GM13976 (cell line): ENCODE data around the gene NAGA.

Experiments
- DNase-seq: peaks from one replicate; pipeline ENCODE4 v3.0.0; 2012; ENCODE audit warnings: low spot score
- in situ Hi-C: fragments of 300-500 bp; cut with MboI; formaldehyde crosslinking; loops from one replicate; pipeline ENCODE4 v1.12.0; 2022; ENCODE audit warnings: low sequenced_read_pairs, mixed read lengths, inconsistent platforms; ENCODE audit not compliant: unreplicated experiment
- TF ChIP-seq, protein P1 (sequence below): IDR thresholded peaks from 2 replicates; pipeline ENCODE4 v1.5.1; 2012; ENCODE audit warnings: borderline replicate concordance, mild to moderate bottlenecking; ENCODE audit not compliant: insufficient read depth; ENCODE audit errors: extremely low read depth, missing control alignments, control extremely low read depth

NAGA gene

DNA sequence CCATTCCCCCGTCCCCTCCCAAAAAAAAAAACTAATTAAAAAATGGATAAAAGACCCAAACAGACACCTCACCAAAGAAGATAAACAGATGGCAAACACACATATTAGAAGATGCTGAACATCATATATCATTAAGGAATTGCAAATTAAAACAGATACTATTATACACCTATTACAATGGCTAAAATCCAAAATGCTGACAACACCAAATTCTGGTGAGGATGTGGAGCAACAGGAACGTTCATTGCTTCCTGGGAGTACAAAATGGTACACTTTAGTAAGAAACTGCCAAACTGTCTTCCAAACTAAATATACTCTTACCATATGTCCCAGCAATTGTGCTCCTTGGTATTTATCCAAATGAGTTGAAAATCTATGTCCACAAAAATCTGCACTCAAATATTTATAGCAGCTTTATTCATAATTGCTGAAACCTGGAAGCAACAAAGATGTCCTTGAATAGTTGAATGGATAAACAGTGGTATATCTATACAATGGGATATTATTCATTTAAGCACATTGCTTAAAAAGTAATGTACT is 19.9 kb downstream of the NAGA start:
- no peak for DNase-seq
- TF ChIP-seq, protein P1, sequence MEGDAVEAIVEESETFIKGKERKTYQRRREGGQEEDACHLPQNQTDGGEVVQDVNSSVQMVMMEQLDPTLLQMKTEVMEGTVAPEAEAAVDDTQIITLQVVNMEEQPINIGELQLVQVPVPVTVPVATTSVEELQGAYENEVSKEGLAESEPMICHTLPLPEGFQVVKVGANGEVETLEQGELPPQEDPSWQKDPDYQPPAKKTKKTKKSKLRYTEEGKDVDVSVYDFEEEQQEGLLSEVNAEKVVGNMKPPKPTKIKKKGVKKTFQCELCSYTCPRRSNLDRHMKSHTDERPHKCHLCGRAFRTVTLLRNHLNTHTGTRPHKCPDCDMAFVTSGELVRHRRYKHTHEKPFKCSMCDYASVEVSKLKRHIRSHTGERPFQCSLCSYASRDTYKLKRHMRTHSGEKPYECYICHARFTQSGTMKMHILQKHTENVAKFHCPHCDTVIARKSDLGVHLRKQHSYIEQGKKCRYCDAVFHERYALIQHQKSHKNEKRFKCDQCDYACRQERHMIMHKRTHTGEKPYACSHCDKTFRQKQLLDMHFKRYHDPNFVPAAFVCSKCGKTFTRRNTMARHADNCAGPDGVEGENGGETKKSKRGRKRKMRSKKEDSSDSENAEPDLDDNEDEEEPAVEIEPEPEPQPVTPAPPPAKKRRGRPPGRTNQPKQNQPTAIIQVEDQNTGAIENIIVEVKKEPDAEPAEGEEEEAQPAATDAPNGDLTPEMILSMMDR: no peak
- in situ Hi-C loops: no loop called here

DNA sequence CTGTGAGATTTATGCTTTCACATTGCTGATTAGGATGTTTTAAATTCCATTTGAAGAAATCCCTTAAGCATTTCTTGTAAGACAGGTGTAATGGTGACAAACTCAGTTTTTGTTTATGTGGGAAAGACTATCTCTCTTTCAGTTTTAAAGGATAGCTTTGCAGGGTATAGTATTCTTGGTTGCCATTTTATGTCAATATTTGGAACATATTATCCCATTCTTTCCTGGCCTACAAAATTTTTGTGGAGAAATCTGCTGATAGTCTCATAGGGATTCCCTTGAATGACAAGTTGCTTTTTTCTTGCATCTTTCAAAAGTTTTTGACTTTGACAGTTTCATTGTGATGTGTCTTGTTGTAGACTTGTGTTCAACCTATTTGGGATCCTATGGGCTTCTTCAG is 28.8 kb downstream of the NAGA start:
- TF ChIP-seq, protein P1: no peak
- in situ Hi-C loops: no loop called here

DNA sequence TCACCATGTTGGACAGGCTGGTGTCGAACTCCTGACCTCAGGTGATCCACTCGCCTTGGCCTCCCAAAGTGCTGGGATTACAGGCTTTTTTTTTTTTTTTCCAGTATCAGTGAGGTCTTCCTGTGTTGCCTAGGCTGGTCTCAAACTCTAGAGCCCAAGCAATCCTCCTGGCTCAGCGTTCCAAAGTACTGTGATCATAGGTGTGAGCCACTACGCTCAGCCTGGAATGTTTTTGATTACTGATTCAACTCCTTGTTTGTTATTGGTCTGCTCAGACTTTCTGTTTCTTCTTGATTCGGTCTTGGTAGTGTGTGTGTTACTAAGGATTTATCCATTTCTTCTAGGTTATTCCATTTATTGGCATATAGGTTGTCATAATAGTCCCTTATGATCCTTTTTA is 31.3 kb downstream of the NAGA start:
- no peak for DNase-seq
- TF ChIP-seq, protein P1: no peak
- in situ Hi-C loops: no loop called here

More for the DNA sequence above, 28.8 kb downstream of the NAGA start:
- no peak for DNase-seq

DNA sequence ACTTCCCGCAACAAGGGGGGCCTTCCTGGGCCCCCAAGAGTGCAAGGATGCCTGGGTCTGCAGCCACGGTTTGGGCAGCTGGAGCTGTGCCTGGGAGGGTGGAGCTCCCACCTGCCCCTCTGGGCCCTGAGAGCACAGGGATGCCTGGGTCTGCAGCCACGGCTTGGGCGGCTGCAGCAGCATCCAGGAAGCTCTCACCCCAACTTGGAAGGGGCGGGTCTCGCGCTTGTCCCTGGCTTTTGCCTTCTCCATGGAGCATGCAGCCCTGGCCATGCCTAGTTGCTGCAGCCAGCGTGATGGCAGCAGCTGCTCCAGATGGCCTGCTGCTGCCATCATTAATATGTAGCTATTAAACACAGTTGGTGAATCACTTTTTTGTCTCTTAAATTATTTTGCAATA is 35.4 kb downstream of the NAGA start:
- no peak for DNase-seq
- TF ChIP-seq, protein P1: no peak
- in situ Hi-C loops: no loop called here

DNA sequence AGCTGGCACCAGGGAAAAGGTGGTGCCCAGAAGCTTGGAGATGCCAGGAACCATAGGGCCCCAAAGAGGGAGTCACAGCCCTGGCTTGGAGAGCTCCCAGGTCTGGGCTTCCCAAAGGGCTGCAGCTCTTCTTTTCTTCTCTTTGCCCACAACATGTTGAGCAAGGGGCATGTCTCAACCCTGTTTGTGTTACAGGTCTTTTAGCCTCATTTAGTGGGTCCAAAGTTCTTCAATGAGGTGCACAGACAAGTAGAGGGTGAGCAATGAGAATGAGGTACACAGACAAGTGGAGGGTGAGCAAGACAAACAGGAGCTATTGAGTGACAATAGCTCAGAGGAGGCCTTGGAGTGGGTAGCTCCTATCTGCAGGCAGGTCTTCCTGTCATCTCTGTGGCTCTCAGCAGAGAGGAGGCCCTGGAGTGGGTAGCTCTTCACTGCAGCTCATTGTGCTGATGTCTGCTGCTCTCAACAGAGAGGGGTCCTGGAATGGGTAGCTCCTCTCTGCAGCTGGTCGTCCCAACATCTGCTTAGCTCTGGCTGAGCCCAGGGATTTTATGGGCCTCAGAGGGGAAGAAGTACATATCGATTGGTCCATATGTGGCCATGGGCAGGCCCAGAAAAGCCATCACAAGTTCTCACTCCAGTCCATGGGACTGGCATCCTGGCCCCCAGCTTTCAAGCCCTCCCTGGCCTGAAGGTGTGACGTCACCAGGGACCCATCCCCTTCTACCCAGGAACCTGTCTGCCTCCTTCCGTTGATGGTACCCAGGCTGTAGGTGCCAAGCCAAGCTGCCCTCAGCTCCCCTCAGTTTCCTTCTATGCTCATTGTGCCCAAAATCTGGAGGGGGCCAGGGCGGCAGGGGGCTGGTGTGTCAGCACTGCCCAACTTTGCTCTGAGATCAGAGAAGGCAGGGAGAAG is 37.1 kb downstream of the NAGA start:
- TF ChIP-seq, protein P1: no peak
- no peak for DNase-seq

DNA sequence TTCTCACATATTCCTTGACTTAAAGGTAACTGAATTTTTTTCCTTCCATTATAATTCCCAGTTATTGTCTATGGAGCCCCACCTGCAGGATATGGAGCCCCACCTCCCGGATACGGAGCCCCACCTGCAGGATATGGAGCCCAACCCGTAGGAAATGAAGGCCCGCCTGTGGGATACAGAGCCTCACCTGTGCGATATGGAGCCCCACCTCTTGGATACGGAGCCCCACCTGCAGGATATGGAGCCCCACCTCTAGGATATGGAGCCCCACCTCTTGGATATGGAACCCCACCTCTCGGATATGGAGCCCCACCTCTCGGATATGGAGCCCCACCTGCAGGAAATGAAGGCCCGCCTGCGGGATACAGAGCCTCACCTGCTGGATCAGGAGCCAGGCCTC is 43.9 kb downstream of the NAGA start:
- in situ Hi-C loops: no loop called here
- DNase-seq: no peak
- TF ChIP-seq, protein P1: no peak

More for the DNA sequence above, 37.1 kb downstream of the NAGA start:
- in situ Hi-C loops: no loop called here
